Adrenal gland (tissue), 12 donors: ENCODE measurements around the gene EGFLAM. TPM values are rescaled to one million over a fixed set of nuclear protein-coding genes. Genes with fewer than 3 reads are reported as not detected.
A peak's percentile ranks its signal among the peaks of the same experiment; 100 is the strongest.

Source experiments
- DNase-seq, 7 donors: peaks; one replicate each; pipeline ENCODE4 v3.0.0-alpha.2; 2019 to 2020
- H3K27ac ChIP-seq, 5 donors: fragments of 200-600 bp; sonication (generic) in 4 of 5; 1 replicate in 3 of 5; 2 replicates in 2 of 5; pipeline versions ENCODE4 v1.5.1 to v1.8.0; 2016 to 2020; ENCODE audit warnings: mild to moderate bottlenecking in 1 of 5
- H3K27me3 ChIP-seq: fragments of 200-600 bp; 2 replicates; pipeline ENCODE4 v1.8.0; 2021
- H3K36me3 ChIP-seq, 2 donors: fragments of 200-600 bp; replicated peaks in 1 of 2; 1 replicate in 1 of 2; 2 replicates in 1 of 2; pipeline versions ENCODE4 v1.5.1 to v1.8.0; 2018 to 2022
- H3K4me1 ChIP-seq, 2 donors: fragments of 200-600 bp; replicated peaks in 1 of 2; 1 replicate in 1 of 2; 2 replicates in 1 of 2; pipeline versions ENCODE4 v1.5.1 to v1.8.0; 2018 to 2021
- H3K4me3 ChIP-seq, 4 donors: fragments of 200-600 bp; sonication (generic) in 3 of 4; one replicate each; pipeline ENCODE4 v1.5.1; 2016 to 2018
- H3K9me3 ChIP-seq, 3 donors: fragments of 200-600 bp; sonication (generic) in 1 of 3; replicated peaks in 1 of 3; 1 replicate in 2 of 3; 2 replicates in 1 of 3; pipeline versions ENCODE4 v1.5.1 to v1.8.0; 2016 to 2021
- CTCF ChIP-seq, 6 experiments: fragments of 450-650 bp in 4 of 6; fragments of 200-600 bp in 2 of 6; sonication (generic) in 1 of 6; IDR thresholded peaks; 1 replicate in 5 of 6; 2 replicates in 1 of 6; pipeline versions ENCODE4 v1.5.1 to v1.8.0; 2016 to 2021; ENCODE audit warnings: antibody characterized with exemption in 6 of 6, mild to moderate bottlenecking in 2 of 6, moderate library complexity in 1 of 6
- POLR2A ChIP-seq, 2 donors: fragments of 450-650 bp; IDR thresholded peaks; one replicate each; pipeline ENCODE4 v1.6.1; 2017; ENCODE audit warnings: antibody characterized with exemption in 2 of 2, mild to moderate bottlenecking in 2 of 2, moderate library complexity in 1 of 2
- WGBS, 4 donors: extraction: QIAGEN DNeasy Blood & Tissue Kit in 2 of 4; methylation state at CpG; one replicate each; pipeline versions ENCODE4 v1.1.5 to v1.1.7; 2013 to 2017; 5-methylcytosine and 5-hydroxymethylcytosine counted together
- intact Hi-C, 2 donors: fragments of 100-400 bp; cut with DNase I; formaldehyde crosslinking; loops; one replicate each; pipeline versions ENCODE4 v1.14.1 to v1.15.0; 2022 to 2023
- polyA plus RNA-seq, 3 donors: library from polyadenylated mRNA; stranded (reverse); fragments of 200-250 nt in 2 of 3; fragments of 350-450 nt in 1 of 3; fragmentation: Illumina TruSeq in 1 of 3; extraction: RNeasy Lipid Tissue Mini Kit (QIAGEN cat#74804) in 1 of 3; gene quantifications; one replicate each; pipeline ENCODE4 v1.2.3, GENCODE V29; 2013 to 2014
- total RNA-seq, 9 donors: library from RNA; depleted of rRNA in 4 of 9; stranded (reverse); fragments of >200 nt in 4 of 9; fragments of 120-200 nt in 1 of 9; fragmentation: NEBNext Ultra II Directional in 1 of 9; extraction: Animal tissue kit (Norgen Biotek cat#: 25700) in 1 of 9; gene quantifications; one replicate each; pipeline versions ENCODE4 v1.1.0 to v1.2.4, GENCODE V29; 2013 to 2023
- donor health status: healthy with polysubstance abuse.
- donor health status: Bipolar disorder and iron deficiency.
- donor health status: DM: yes; HTN: yes; CAD: no.
- donor health status: DM: no; HTN: no; CAD: no.
- donor health status: DM: no; HTN: no; CAD: no.
- donor health status: DM: yes; HTN: yes; CAD: no.

The EGFLAM gene
- total and polyA plus RNA-seq, 12 donors, result 4.4 to 29.0 (median 16.1) TPM

DNA sequence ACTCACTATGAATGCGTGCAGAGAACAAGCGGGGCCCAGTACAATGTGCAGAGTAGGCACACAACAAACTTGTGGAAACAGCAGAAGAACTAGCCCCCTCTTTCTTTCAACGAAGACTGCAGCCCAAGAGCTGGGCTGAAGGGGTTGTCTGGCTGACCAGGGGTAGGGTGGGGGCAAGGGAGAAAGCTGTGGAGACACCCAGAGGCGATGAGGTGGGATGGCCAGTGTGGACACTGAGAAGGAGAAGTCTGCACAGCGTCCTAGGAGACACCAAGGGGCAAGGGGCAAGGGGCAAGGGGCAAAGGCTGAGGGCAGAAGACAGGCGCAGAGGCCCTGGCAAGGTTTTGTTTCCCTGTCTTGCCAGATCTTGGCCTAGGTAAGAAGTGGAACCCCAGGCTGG, 235.8 kb downstream of the EGFLAM start:
- H3K36me3 ChIP-seq, result peaks cover 0 to 27% of the 10 kb centered on the region in 2 donors
- intact Hi-C loops, result no loop called here
- H3K4me3 ChIP-seq, result no peak overlapping the region
- WGBS, 4 donors, result 87 to 97% (median 90%) methylated on average over 6 of the region's 6 CpGs
- no peak overlapping the region for H3K27ac ChIP-seq
- H3K27me3 ChIP-seq, result no peaks in the 10 kb centered on the region
- TF ChIP-seq POLR2A (IDR thresholded peaks at IDR 0.05) (no peak), CTCF (IDR thresholded peaks at IDR 0.05) (no peak)
- no peaks in the 10 kb centered on the region for H3K4me1 ChIP-seq
- no peak for DNase-seq
- H3K9me3 ChIP-seq, result no peaks in the 10 kb centered on the region

DNA sequence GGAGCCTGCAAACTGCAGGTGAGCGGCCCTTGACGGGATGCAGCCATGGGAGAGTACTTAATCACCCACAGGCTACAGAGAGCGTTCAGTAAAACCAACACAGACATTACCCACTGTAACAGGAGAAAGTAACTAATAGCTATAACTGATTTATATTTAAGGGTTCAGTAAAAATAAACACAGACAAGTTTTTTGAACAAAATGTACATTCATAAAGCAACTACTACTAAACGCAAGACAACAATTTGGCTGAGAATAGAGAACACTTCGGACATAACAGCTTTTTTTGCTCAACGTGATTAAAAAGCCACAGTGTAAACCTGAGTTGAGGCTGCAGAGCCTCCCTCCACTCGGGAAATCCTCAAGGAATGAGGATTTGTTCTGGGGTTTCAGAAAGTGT, 236.4 kb downstream of the EGFLAM start:
- peaks cover 0 to 31% of the 10 kb centered on the region in 2 donors for H3K36me3 ChIP-seq
- no peak for TF ChIP-seq CTCF (IDR thresholded peaks at IDR 0.05)
- TF ChIP-seq POLR2A (IDR thresholded peaks at IDR 0.05), result no peak

GRCh38 chr5:38497946-38498345, 239.6 kb downstream of the EGFLAM start:
- Histone ChIP-seq H3K27me3 (no peaks in the 10 kb centered on the region), H3K4me1 (no peaks in the 10 kb centered on the region), H3K36me3 (peaks cover 0 to 31% of the 10 kb centered on the region in 2 donors), H3K9me3 (no peaks in the 10 kb centered on the region), H3K27ac (no peak overlapping the region), H3K4me3 (no peak overlapping the region)
- no peak for TF ChIP-seq POLR2A (IDR thresholded peaks at IDR 0.05)
- TF ChIP-seq CTCF (IDR thresholded peaks at IDR 0.05), result peak in 1 of 6 experiments; percentile 12
- intact Hi-C loops, result no loop called here
- DNase-seq, result no peak
- 71 to 91% (median 83%) methylated on average over 2 of the region's 2 CpGs for WGBS, 4 donors

More for the DNA sequence above, 236.4 kb downstream of the EGFLAM start:
- DNase-seq, result no peak
- Histone ChIP-seq H3K4me3 (no peak overlapping the region), H3K4me1 (no peaks in the 10 kb centered on the region), H3K27ac (peak overlapping the region in 1 of 5 donors; percentile 7), H3K27me3 (no peaks in the 10 kb centered on the region), H3K9me3 (no peaks in the 10 kb centered on the region)
- WGBS, 4 donors, result 78 to 81% (median 80%) methylated on average over 7 of the region's 7 CpGs
- intact Hi-C loops, result no loop called here

- H3K36me3 ChIP-seq, result peaks cover 0 to 23% of the 10 kb centered on the region in 2 donors
- 91 to 96% (median 92%) methylated on average over 4 of the region's 4 CpGs for WGBS, 4 donors
Observed at GRCh38 chr5:38500573-38501260, 242.4 kb downstream of the EGFLAM start.

More at GRCh38 chr5:38500573-38501260, 242.4 kb downstream of the EGFLAM start:
- Histone ChIP-seq H3K4me3 (no peak overlapping the region), H3K9me3 (no peaks in the 10 kb centered on the region), H3K4me1 (no peaks in the 10 kb centered on the region), H3K27me3 (no peaks in the 10 kb centered on the region), H3K27ac (no peak overlapping the region)
- DNase-seq, result no peak
- intact Hi-C loops, result no loop called here
- TF ChIP-seq POLR2A (IDR thresholded peaks at IDR 0.05) (no peak), CTCF (IDR thresholded peaks at IDR 0.05) (no peak)
